Measurements from ENCODE around the gene PPP1R18. TPM values are rescaled to one million over a fixed set of nuclear protein-coding genes. Genes with fewer than 3 reads are reported as not detected.
A peak's percentile ranks its signal among the peaks of the same experiment; 100 is the strongest.

Gene PPP1R18
- total and polyA plus RNA-seq, 9 of the 15 experiments (the other 6 are each of a cell fraction or from before 2014, with no cell fraction given) = 12.0 to 99.2 (median 42.6) TPM

GRCh38 chr6:30717129-30717844, 30.8 kb upstream of the PPP1R18 start, which contains the start of gene MDC1 (continued):
- TF ChIP-seq, protein P1, sequence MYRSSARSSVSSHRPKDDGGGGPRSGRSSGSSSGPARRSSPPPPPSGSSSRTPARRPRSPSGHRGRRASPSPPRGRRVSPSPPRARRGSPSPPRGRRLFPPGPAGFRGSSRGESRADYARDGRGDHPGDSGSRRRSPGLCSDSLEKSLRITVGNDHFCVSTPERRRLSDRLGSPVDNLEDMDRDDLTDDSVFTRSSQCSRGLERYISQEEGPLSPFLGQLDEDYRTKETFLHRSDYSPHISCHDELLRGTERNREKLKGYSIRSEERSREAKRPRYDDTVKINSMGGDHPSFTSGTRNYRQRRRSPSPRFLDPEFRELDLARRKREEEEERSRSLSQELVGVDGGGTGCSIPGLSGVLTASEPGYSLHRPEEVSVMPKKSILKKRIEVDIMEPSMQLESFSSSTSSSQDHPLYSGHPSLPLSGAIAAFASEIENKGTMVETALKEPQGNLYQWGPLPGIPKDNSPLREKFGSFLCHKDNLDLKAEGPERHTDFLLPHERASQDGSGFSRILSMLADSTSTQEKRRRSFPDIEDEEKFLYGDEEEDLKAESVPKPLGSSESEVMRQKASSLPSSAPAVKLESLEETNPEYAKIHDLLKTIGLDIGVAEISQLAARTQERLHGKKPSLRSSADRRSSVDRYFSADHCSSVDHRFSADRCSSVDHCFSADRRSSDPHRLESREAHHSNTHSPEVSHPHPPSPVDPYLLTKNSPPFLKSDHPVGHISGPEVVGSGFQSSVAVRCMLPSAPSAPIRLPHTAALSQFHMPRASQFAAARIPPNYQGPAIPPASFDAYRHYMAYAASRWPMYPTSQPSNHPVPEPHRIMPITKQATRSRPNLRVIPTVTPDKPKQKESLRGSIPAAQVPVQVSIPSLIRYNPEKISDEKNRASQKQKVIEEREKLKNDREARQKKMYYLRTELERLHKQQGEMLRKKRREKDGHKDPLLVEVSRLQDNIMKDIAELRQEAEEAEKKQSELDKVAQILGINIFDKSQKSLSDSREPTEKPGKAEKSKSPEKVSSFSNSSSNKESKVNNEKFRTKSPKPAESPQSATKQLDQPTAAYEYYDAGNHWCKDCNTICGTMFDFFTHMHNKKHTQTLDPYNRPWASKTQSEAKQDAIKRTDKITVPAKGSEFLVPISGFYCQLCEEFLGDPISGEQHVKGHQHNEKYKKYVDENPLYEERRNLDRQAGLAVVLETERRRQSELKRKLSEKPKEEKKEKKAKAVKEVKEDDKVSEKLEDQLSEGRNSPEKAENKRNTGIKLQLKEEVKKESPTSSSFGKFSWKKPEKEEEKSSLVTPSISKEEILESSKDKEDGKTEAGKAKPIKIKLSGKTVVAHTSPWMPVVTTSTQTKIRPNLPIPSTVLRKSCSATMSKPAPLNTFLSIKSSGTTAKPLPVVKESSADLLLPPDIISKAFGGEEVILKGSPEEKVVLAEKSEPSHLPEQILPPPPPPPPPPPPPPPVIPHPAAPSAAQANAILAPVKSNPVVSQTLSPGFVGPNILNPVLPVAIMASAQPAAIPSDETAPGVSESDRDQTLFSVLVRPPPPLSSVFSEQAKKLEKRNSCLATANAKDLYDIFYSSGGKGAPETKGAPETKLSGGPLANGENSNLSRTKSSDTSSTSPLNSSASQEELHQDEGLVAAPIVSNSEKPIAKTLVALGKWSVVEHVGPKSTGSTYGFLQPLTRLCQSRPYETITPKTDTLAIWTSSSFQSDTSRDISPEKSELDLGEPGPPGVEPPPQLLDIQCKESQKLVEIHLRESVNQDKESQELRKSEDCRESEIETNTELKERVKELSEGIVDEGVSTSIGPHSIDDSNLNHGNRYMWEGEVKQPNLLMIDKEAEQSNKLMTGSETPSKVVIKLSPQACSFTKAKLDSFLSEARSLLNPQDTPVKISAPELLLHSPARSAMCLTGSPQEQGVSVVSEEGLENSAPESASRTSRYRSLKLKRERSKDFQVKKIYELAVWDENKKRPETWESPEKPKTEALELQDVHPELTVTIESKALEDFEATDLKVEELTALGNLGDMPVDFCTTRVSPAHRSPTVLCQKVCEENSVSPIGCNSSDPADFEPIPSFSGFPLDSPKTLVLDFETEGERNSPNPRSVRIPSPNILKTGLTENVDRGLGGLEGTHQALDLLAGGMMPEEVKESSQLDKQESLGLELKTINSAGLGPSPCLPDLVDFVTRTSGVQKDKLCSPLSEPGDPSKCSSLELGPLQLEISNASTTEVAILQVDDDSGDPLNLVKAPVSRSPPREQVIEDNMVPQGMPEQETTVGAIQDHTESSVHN (IDR thresholded peaks at IDR 0.05; ENCODE audit: borderline replicate concordance in 1 of 2, low read depth in 1 of 2) = peak in 1 of 2 experiments; percentile 96; a peak in 2 of 4 replicates
- TF ChIP-seq MYBL2 (IDR thresholded peaks at IDR 0.05; ENCODE audit: low read depth) (peak; percentile 100), MYBL2 (CRISPR knock-in tag; IDR thresholded peaks at IDR 0.05; ENCODE audit: borderline replicate concordance) (peak; percentile 98; the same call in 1 of the 2 replicates), THRA (IDR thresholded peaks at IDR 0.05) (no peak), CC2D1A (IDR thresholded peaks at IDR 0.05) (peak; percentile 95), NBN (IDR thresholded peaks at IDR 0.05; ENCODE audit: low read depth) (peak; percentile 88), GABPB2 (CRISPR knock-in tag; conservative IDR thresholded peaks at IDR 0.05) (no peak), ZNF644 (tag; IDR thresholded peaks at IDR 0.05; ENCODE audit: low read depth) (no peak), POLR2AphosphoS2 (IDR thresholded peaks at IDR 0.05; ENCODE audit: low read length) (no peak), ATF4 (CRISPR knock-in tag; IDR thresholded peaks at IDR 0.05) (peak; percentile 76)
- TF ChIP-seq, protein P2, sequence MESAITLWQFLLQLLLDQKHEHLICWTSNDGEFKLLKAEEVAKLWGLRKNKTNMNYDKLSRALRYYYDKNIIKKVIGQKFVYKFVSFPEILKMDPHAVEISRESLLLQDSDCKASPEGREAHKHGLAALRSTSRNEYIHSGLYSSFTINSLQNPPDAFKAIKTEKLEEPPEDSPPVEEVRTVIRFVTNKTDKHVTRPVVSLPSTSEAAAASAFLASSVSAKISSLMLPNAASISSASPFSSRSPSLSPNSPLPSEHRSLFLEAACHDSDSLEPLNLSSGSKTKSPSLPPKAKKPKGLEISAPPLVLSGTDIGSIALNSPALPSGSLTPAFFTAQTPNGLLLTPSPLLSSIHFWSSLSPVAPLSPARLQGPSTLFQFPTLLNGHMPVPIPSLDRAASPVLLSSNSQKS (CRISPR knock-in tag; IDR thresholded peaks at IDR 0.05) = no peak
- TF ChIP-seq, protein P3, sequence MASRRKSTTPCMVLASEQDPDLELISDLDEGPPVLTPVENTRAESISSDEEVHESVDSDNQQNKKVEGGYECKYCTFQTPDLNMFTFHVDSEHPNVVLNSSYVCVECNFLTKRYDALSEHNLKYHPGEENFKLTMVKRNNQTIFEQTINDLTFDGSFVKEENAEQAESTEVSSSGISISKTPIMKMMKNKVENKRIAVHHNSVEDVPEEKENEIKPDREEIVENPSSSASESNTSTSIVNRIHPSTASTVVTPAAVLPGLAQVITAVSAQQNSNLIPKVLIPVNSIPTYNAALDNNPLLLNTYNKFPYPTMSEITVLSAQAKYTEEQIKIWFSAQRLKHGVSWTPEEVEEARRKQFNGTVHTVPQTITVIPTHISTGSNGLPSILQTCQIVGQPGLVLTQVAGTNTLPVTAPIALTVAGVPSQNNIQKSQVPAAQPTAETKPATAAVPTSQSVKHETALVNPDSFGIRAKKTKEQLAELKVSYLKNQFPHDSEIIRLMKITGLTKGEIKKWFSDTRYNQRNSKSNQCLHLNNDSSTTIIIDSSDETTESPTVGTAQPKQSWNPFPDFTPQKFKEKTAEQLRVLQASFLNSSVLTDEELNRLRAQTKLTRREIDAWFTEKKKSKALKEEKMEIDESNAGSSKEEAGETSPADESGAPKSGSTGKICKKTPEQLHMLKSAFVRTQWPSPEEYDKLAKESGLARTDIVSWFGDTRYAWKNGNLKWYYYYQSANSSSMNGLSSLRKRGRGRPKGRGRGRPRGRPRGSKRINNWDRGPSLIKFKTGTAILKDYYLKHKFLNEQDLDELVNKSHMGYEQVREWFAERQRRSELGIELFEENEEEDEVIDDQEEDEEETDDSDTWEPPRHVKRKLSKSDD (conservative IDR thresholded peaks at IDR 0.05; ENCODE audit: low read length) = peak; percentile 92
